Measurements from ENCODE around the gene HIRIP3. TPM values are rescaled to one million over a fixed set of nuclear protein-coding genes. Genes with fewer than 3 reads are reported as not detected.

The HIRIP3 gene
- total RNA-seq, 1 donor, result 13.6 TPM

DNA sequence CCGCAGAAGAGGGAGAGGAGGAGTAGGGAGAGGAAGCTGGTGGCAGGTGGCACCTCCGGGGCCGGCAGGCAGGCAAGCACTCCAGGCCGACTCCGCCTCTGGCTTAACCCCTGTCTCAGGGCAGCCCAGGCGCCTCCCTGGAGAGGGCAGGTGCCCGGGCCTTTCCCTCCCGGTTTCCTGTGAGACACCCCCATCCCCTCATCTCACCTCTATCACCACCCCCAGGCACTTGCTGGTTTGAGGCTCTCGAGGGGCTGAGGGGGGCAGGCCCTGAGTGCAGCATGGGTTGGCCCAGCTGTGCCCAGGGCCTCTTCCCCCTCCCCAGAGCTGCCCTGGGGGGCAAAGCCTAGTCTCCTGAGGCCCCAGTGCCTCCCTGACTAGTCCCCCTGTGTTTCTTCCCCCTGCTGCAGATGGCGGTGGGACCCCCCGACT is 9.4 kb upstream of the HIRIP3 start:
- DNase-seq (ENCODE audit: low read depth), result no peak
- no peak for TF ChIP-seq CTCF (IDR thresholded peaks at IDR 0.05; ENCODE audit: insufficient read depth, low read length)
- no peak overlapping the region for H3K4me3 ChIP-seq (ENCODE audit: low read depth, low read length)

DNA sequence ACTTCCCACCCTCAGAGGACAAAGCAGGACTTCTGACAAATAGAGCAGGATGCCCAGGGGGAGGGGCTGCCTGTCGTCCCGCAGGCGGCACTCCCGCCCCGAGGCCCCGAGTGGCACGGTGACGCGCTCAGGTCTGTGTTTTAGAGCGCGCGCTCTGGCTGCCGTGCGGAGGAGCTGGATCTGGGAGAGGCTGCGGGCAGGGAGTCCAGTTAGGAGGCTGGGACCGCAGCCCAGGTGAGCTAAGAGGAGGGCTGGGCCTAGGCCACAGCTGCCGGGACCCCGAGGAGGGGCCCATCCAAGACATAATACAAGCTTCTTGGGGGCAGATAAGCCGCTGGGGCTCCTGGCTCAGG is 9.0 kb upstream of the HIRIP3 start:
- no peak for DNase-seq (ENCODE audit: low read depth)
- no peak overlapping the region for H3K4me3 ChIP-seq (ENCODE audit: low read depth, low read length)
- no peak for TF ChIP-seq CTCF (IDR thresholded peaks at IDR 0.05; ENCODE audit: insufficient read depth, low read length)

DNA sequence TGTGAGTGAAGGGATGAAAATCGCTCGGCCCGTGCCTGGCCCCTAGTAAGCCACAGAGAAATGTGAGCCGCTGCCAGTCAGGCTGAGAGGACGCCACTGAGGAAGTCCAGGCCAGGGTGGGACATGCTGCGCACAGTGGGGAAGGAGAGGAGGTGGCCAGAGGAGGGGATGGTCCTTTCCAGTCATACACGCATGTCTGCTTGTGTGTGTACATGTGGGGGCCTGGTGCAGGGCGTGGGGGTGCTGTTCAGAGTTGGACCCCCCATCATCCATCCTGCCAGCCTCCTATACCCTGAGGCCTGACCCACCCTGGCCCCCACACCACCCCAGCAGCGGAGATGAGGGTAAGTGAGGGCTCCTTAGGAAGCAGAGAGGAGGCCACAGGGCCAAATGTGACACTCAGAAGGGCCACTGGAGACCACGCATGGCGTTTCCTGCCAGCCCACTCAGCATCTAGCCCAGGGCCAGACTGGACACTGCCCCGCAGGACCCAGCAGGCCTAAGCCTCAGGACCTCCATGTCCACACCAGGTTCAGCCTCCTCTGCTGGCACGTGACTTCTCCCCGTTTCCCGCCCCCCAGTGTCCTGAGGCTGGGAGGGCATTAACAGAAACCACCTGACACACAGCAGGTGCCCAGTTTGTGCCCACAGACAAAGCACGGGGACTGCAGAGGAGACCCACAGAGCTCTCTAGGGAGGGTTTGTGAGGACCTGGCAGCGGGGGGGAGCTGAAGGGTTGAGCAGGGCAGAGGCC is 8.4 kb upstream of the HIRIP3 start:
- TF ChIP-seq CTCF (IDR thresholded peaks at IDR 0.05; ENCODE audit: insufficient read depth, low read length), result no peak
- no peak for DNase-seq (ENCODE audit: low read depth)
- no peak overlapping the region for H3K4me3 ChIP-seq (ENCODE audit: low read depth, low read length)

- no peak for DNase-seq (ENCODE audit: low read depth)
- TF ChIP-seq CTCF (IDR thresholded peaks at IDR 0.05; ENCODE audit: insufficient read depth, low read length), result no peak
- H3K4me3 ChIP-seq (ENCODE audit: low read depth, low read length), result no peak overlapping the region
Measured at GRCh38 chr16:30002614-30003346, 7.4 kb upstream of the HIRIP3 start.

- no peak overlapping the region for H3K4me3 ChIP-seq (ENCODE audit: low read depth, low read length)
- peak; percentile 6 for TF ChIP-seq CTCF (IDR thresholded peaks at IDR 0.05; ENCODE audit: insufficient read depth, low read length)
- DNase-seq (ENCODE audit: low read depth), result no peak
Measured at GRCh38 chr16:30000735-30001631, 5.6 kb upstream of the HIRIP3 start.

- TF ChIP-seq CTCF (IDR thresholded peaks at IDR 0.05; ENCODE audit: insufficient read depth, low read length), result no peak
- DNase-seq (ENCODE audit: low read depth), result no peak
- no peak overlapping the region for H3K4me3 ChIP-seq (ENCODE audit: low read depth, low read length)
Measured at GRCh38 chr16:29999605-30000004, 4.2 kb upstream of the HIRIP3 start.

Data from fibroblast of the aortic adventitia (primary cell).